Measurements from ENCODE around the gene MARCHF6. TPM values are rescaled to one million over a fixed set of nuclear protein-coding genes. Genes with fewer than 3 reads are reported as not detected.

MARCHF6 gene
- total RNA-seq, 1 donor, result 53.9 TPM

DNA sequence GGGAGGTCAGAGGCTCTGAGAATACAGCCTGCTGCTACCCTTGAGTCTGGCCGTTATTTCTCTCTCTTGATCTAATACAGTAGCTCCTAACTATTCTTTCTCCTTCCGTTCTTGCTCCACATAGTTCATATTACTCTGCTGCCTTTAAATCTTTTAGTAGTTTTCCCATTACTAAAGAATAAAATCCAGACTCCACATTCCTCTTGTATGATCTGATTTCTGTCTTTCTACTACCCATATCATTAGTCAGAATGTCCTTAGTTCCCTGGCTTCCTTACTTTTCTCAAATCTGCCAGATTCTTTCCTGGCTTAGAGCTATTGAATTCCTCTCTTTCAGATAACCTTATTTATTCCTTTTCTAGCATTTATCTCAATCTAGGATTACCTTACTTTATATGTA, 40.0 kb downstream of the MARCHF6 start:
- Histone ChIP-seq H3K9me3 (ENCODE audit: low read depth, low read length) (no peaks in the 10 kb centered on the region), H3K27ac (ENCODE audit: low read depth, low read length) (peak overlapping the region; percentile 69), H3K36me3 (ENCODE audit: insufficient read depth, low read length) (peaks cover 69% of the 10 kb centered on the region), H3K4me3 (ENCODE audit: insufficient read depth, low read length) (no peak overlapping the region), H3K27me3 (ENCODE audit: insufficient read depth, low read length) (no peaks in the 10 kb centered on the region), H3K79me2 (ENCODE audit: insufficient read depth, low read length) (peaks cover 18% of the 10 kb centered on the region), H2AFZ (ENCODE audit: low read length) (no peak overlapping the region), H3K4me1 (ENCODE audit: insufficient read depth, low read length) (peaks cover 8% of the 10 kb centered on the region), H3K4me2 (ENCODE audit: insufficient read depth, low read length) (no peak overlapping the region), H4K20me1 (ENCODE audit: insufficient read depth, low read length) (peaks cover 4% of the 10 kb centered on the region)
- peak; percentile 87 for DNase-seq (ENCODE audit: insufficient read length, low spot score, missing footprints)
- TF ChIP-seq, protein P1, sequence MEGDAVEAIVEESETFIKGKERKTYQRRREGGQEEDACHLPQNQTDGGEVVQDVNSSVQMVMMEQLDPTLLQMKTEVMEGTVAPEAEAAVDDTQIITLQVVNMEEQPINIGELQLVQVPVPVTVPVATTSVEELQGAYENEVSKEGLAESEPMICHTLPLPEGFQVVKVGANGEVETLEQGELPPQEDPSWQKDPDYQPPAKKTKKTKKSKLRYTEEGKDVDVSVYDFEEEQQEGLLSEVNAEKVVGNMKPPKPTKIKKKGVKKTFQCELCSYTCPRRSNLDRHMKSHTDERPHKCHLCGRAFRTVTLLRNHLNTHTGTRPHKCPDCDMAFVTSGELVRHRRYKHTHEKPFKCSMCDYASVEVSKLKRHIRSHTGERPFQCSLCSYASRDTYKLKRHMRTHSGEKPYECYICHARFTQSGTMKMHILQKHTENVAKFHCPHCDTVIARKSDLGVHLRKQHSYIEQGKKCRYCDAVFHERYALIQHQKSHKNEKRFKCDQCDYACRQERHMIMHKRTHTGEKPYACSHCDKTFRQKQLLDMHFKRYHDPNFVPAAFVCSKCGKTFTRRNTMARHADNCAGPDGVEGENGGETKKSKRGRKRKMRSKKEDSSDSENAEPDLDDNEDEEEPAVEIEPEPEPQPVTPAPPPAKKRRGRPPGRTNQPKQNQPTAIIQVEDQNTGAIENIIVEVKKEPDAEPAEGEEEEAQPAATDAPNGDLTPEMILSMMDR (IDR thresholded peaks at IDR 0.05; ENCODE audit: extremely low read depth, low read depth, low read length), result no peak

DNA sequence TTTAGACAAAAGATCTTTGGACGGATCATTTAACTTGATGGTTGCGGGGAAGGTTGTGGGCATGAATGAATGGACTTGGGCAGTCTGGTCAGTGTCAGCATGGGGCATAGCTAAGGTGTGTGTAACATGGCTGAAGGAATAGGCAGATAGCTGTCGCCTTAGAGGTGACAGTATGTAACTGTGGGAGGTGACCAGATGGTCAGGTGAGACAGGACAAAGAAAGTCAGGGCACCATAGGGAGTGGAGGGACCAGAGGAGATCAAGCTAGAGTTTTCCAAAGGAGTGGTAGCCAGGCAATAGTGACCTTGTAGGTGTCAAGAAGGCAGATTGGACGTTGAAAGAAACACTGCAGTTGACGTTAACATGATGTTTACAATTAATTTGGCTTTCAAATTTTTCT, 43.1 kb downstream of the MARCHF6 start:
- DNase-seq (ENCODE audit: insufficient read length, low spot score, missing footprints), result no peak
- no peak overlapping the region for H3K27ac ChIP-seq (ENCODE audit: low read depth, low read length)
- H3K36me3 ChIP-seq (ENCODE audit: insufficient read depth, low read length), result peaks cover 56% of the 10 kb centered on the region
- H3K9me3 ChIP-seq (ENCODE audit: low read depth, low read length), result no peaks in the 10 kb centered on the region
- no peak overlapping the region for H2AFZ ChIP-seq (ENCODE audit: low read length)
- H3K4me2 ChIP-seq (ENCODE audit: insufficient read depth, low read length), result no peak overlapping the region
- peaks cover 8% of the 10 kb centered on the region for H3K4me1 ChIP-seq (ENCODE audit: insufficient read depth, low read length)
- H3K27me3 ChIP-seq (ENCODE audit: insufficient read depth, low read length), result no peaks in the 10 kb centered on the region
- H3K79me2 ChIP-seq (ENCODE audit: insufficient read depth, low read length), result peaks cover 10% of the 10 kb centered on the region
- peaks cover 4% of the 10 kb centered on the region for H4K20me1 ChIP-seq (ENCODE audit: insufficient read depth, low read length)
- TF ChIP-seq, protein P1 (IDR thresholded peaks at IDR 0.05; ENCODE audit: extremely low read depth, low read depth, low read length), result no peak
- H3K4me3 ChIP-seq (ENCODE audit: insufficient read depth, low read length), result no peak overlapping the region

DNA sequence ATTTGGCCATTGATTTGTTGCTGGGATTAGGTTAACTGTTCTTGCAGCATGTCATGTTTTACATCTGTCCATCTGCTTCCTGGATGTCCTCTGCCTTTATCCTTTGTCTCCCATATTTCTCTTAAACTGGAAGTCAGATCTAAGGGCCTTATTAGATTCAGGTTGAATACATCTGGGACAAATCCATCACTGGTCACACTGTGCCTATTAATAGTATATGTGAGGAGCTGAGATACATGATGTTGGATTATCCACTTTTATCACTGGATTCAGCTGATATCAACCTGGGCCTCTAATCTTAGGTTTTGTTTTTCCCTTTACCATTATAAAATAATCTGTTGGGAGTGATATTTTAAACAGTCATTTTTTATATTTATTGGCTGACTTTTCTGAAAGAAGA, 46.3 kb downstream of the MARCHF6 start:
- Histone ChIP-seq H4K20me1 (ENCODE audit: insufficient read depth, low read length) (peaks cover 2% of the 10 kb centered on the region), H3K27me3 (ENCODE audit: insufficient read depth, low read length) (no peaks in the 10 kb centered on the region), H3K79me2 (ENCODE audit: insufficient read depth, low read length) (peaks cover 13% of the 10 kb centered on the region), H3K4me2 (ENCODE audit: insufficient read depth, low read length) (no peak overlapping the region), H3K4me3 (ENCODE audit: insufficient read depth, low read length) (no peak overlapping the region), H3K27ac (ENCODE audit: low read depth, low read length) (no peak overlapping the region), H3K4me1 (ENCODE audit: insufficient read depth, low read length) (no peaks in the 10 kb centered on the region), H3K36me3 (ENCODE audit: insufficient read depth, low read length) (peaks cover 61% of the 10 kb centered on the region), H3K9me3 (ENCODE audit: low read depth, low read length) (no peaks in the 10 kb centered on the region), H2AFZ (ENCODE audit: low read length) (no peak overlapping the region)
- DNase-seq (ENCODE audit: insufficient read length, low spot score, missing footprints), result no peak
- TF ChIP-seq, protein P1 (IDR thresholded peaks at IDR 0.05; ENCODE audit: extremely low read depth, low read depth, low read length), result no peak

DNA sequence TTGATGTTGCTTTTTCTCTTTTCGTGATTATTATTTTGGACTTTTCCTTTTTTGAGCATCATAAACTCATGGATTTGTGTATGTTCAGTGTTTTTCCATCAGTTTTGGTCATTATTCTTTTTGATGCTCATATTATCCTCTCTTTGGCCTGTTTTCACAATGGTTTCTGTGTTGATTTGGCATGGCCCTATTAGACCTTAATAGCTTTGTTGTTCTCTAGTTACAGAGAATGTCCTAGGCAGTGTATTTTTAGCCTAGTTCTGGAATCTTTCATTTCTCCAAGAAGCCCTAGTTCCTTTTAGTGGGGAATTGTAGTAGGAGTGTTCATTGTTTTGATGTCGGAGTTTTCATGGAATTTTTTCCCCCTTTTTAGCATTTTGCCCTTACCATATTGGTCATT, 46.9 kb downstream of the MARCHF6 start:
- Histone ChIP-seq H3K4me1 (ENCODE audit: insufficient read depth, low read length) (no peaks in the 10 kb centered on the region), H3K79me2 (ENCODE audit: insufficient read depth, low read length) (peaks cover 13% of the 10 kb centered on the region), H3K27me3 (ENCODE audit: insufficient read depth, low read length) (no peaks in the 10 kb centered on the region), H3K4me3 (ENCODE audit: insufficient read depth, low read length) (no peak overlapping the region), H4K20me1 (ENCODE audit: insufficient read depth, low read length) (peaks cover 2% of the 10 kb centered on the region), H3K27ac (ENCODE audit: low read depth, low read length) (peak overlapping the region; percentile 20), H3K9me3 (ENCODE audit: low read depth, low read length) (no peaks in the 10 kb centered on the region), H3K36me3 (ENCODE audit: insufficient read depth, low read length) (peaks cover 61% of the 10 kb centered on the region), H2AFZ (ENCODE audit: low read length) (no peak overlapping the region), H3K4me2 (ENCODE audit: insufficient read depth, low read length) (no peak overlapping the region)
- DNase-seq (ENCODE audit: insufficient read length, low spot score, missing footprints), result no peak
- TF ChIP-seq, protein P1 (IDR thresholded peaks at IDR 0.05; ENCODE audit: extremely low read depth, low read depth, low read length), result no peak

All from osteoblast (primary cell).